ENCODE measurements around the gene SLC2A9.

SLC2A9 gene

DNA sequence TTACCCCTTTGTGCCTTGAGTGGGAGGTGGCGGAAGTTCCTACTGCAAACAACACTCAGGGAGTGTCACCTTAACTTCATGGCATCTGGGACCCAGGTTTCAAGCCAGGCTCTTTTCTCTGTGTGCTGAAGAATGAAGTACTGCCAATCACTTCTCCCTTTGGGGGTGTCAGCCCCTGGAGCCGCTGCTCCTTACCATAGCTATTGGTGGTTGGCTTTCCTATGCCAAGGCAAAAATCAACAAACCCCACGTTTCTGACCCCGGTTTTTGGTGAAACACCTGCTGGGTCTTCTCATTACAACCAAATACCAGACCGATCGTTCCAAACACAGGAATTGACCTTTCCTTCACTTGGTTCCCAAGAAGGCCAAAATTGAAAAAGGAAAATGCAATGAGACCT is 19.7 kb upstream of the SLC2A9 start:
- DNase-seq = peak; percentile 5

DNA sequence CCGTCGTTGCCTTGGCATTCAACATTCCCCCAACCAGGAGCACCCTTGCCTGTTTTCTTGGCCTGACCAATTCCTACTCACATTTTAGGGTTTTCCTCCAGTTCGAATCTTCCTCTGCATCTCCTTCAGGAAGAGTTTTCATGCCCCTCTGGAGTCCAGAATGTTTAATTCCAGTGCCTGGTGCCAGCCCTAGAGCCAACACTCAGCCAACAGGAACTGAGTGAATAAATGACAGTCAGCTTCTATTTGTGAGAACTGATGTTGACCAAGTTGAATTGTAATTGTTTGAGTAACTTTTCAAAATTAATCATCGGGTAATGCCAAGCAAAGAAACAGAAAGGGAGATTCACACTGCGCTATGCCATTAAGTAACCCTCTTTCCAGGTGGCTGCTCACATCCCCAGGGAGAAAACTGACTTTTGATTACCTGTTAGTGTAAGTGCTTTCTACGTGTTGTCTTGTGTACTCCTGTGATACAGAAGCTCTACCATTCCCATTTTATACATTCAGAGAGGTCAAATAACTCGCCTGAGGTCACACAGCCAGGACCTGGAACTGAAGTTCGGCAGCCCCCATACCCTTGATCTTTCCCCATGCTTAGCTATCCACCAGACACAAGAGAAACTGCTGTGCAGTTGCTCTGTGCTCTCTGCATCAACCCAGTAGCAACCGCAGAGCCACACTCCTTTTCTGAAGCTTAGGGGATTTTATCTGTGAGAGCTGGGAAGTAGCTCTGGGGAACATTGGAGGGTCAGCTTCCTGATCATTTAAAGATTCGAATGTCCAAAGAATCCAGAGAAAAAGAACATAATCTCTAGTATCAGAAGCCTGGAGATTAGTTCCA is 19.0 kb upstream of the SLC2A9 start:
- peak; percentile 9 for DNase-seq

DNA sequence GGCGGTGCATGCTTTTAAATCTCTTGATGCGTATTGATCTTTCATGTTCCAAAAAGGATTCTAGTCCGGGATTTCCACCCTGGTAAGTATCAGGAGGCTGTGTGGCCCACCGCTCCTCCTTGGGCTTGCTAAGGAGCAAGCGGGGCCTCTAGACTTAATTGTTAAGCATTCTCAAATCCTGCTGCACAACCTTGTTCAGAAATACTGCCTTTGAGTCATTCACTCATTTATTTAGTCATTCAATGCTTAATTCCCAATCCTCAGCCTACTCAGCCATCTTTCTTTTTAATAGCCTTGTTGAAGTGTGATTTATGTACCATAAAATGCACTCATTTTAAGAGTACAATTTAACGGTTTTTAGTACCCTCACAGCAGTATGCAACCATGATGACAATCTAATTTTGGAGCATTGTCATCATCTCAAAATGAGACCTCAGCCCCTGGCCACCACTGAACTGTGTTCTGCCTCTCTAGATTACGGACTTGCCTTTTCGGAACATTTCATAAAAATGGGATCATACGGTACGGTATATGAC is 15.6 kb upstream of the SLC2A9 start:
- DNase-seq = no peak

DNA sequence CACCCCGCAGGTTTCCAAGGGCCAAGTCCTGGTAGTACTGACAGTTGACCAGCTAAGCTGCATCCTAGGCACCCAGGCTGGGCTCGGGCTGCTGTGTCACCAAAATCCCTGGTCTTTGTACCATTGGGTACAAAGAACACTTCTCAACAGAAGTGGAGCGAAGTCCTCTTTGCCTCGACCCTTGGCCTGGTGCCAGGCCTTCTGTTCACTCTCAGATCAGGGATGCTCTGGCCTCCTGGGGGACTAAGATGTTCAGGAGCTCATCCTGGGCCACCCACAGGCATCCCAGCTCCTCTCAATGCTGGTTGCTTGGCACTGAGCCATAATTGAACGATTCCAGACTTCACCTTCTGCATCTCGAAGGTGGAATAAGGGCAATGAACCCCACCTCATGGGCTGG is 13.8 kb upstream of the SLC2A9 start:
- DNase-seq = no peak

DNA sequence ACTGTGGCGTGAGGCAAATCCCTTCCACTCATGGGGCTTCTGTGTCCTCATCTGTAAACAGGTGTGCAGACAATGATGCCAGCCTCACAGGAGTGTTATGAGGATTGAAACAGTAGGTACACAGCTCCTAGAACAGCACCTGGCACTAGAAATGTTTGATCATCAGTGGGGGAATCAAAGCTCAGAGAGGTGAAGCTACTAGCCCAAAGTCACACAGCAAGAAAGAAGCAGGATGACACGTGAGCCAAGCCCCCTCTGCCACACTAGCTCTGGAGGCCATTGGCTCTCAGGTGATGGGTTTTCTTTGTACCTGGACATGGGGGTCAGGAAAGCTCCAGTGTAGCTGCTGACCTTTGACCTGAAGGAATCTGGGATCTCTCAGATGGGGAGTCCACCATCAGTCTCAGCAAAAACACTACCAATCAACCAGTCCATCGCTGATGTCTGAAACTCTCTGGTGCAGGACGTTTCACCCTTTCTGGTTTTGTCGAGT is 13.4 kb upstream of the SLC2A9 start:
- DNase-seq = no peak

DNA sequence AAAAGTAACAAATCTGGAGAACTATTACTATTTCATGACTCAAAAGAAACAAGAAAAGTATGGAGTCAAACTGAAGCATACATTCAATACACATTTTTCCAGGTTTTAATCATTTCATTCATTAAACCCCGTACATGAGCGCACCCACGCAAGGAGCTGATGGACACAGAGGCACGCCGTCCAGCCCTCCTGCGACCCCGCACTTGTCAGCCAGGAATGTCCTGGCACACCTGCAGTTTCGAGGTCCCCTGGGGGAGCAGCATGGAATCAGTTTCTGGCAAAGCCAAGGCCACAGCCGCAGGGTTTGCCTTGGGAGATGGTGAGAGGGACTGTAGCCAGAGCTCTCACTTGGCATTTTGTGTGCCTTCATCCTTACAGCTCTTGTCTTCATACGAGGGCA is 12.8 kb upstream of the SLC2A9 start:
- no peak for DNase-seq

DNA sequence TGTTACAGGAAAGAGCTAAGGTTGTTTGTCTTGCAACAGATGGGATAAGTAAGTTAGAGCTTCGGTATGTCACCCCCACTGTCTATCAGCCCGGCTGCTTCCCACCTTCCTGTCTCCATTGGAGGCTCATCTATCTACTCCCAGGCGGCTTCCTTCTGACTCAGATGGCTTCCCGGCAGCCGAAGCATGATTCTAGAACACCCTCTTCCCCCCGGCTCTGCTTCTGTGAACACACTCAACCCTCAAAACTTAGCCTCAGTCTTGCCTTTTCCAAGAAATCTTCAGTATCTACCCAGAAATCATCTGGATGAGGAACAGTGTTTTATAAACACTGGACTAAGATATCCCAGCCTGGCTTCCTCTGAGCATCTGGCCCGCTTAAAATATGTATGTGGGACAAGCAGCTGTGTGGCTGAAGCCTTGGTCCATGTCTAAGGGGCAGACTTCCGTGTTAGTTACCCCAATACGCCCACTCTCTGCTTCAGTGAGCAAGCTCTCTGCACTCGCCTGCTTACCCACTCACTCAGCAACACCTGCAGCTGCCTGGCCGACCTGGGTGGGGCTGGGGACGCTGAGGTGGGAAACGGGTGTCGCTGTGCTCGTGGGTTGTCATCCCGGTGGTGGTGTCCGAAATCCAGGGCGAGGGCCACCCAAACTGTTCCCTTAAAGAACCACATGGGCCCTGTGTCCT is 12.0 kb upstream of the SLC2A9 start:
- DNase-seq = no peak

DNA sequence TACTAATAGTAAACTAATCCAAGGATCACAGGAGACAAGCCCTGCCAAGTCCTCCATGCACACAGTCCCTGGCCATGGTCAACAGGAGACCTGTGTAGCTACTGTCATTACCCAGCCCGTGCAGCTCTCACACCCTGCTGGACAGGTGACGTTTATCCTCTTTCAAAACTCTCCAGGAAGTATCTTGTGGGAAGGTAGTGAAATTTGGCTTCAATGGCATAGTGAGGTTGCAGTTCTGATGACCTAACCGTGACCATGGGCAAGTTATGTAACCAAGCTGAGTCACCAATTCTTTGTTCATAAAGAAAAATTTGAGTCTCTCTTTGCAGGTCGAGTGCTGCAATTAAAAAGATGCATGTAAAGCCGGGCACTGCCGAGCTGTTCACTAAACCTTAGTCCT is 11.3 kb upstream of the SLC2A9 start:
- no peak for DNase-seq

DNA sequence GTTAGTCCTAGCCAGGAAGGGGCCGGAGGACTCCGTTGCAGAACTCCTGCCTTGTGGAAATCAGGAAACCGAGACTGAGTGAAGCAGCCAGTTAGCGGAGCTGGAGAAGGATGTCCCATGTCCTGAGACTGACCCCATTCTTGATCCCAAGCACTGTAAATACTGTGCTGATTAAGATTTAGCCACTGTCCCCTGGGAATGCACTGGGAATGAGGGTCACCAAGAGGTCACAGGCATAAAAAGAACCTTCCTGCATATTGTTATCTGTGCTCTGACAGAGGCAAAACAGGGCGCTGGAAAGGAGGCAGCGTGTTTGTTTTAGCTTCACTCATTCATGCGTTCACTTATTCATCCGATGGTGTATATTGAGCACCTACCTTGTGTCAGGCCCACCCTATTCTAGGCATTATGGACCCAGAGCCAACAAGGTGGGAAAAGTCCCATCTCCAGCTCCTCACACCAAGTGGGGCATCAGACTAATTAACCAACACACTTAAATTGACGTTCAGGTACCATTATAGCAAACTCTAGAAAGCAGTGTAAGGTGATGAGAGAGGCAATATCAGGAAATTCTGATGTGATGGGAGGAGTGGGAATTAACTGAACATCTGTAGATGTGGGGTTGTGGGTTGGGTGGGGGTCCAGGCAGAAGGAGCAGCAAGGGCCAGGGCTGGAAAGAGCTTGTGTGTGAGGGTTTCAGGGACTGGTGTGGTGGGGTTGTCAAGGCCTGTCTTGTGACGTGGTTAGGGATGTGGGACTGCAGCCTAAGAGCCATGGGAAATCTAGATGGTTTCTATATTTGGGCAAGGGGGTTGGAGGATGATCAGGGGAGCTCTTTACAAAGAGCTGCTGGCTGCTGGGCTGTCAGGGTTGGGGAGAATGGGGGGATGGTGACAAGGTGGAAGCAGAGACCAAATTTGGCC is 10.6 kb upstream of the SLC2A9 start:
- DNase-seq = no peak

DNA sequence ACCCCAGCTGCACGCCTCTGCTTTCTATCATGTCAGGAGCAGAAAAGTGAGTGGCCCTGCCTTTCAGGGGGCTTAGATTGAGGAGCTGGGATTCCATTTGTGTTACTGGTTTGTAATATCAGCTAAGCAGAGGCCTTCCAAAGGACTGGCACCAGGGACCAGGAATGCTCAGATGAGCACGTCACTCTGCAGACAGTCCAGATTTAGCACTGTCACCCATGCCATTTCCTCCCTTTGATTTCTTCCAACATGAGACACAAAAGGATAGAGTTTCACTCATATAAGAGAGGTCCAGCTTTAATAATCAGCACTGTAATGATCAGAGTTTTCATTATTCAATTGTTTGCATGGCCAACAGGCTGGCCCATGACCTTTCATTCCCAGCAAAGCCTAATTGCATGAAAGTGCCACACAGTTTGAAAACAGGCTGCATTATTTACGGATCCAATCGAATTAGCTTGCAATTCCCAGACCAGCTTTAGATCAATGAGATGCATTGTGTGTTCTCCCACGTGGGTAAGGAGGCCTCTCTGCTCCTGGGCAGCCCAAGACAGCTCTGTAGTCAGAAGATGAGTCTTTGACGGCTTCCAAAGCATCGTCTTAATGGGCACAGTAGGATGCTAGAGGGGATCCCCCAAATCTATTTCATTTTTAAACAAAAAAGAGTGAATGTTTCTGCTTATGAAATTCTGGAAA is 9.8 kb upstream of the SLC2A9 start:
- no peak for DNase-seq

DNA sequence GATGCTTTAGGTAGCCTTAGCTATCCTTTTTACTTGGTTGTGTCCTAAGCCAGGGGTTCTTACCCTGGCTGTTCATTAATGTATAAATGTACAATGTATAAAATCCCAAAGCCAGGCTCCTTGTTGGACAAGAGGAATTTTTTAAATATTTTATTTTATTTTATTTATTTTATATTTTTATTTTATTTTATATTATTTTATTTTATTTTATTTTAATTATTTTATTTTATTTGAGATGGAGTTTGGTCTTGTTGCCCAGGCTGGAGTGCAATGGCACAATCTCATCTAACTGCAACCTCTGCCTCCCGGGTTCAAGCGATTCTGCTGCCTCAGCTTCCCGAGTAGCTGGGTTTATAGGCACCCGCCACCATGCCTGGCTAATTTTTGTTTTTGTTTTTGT is 8.1 kb upstream of the SLC2A9 start:
- no peak for DNase-seq

DNA sequence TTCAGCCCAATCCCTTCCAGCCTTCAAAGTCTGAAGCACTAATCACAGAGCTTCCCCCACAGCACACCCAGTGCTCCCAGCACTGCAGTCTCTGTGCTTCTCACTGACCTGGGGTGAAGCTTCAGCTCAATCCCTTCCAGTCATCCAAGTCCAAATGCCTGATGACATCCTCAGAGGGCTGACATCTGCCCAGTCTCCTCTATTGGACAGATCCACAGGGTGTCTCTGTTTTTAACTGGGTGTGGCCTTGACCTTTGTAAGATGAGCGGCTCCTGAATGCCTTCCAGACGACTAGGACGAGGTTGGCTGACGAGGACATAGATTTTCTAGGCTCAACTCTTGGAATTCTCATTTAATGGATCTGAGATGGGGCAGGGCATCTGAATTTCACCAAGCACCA is 7.6 kb upstream of the SLC2A9 start:
- DNase-seq = no peak

DNA sequence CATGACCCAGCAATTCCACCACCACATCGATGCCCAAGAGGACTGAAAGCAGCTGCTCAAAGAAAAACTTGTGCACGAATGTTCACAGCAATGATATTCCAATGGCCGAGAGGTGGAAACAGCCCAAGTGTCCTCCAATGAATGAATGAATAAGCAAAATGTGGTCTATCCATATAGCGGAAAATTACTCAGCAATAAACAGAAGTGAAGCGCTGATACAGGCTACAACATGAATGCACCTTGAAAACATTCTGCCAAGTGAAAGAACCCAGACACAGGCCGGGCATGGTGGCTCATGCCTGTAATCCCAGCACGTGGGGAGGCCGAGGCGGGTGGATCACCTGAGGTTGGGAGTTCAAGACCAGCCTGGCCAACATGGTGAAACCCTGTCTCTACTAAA is 5.2 kb upstream of the SLC2A9 start:
- DNase-seq = no peak

DNA sequence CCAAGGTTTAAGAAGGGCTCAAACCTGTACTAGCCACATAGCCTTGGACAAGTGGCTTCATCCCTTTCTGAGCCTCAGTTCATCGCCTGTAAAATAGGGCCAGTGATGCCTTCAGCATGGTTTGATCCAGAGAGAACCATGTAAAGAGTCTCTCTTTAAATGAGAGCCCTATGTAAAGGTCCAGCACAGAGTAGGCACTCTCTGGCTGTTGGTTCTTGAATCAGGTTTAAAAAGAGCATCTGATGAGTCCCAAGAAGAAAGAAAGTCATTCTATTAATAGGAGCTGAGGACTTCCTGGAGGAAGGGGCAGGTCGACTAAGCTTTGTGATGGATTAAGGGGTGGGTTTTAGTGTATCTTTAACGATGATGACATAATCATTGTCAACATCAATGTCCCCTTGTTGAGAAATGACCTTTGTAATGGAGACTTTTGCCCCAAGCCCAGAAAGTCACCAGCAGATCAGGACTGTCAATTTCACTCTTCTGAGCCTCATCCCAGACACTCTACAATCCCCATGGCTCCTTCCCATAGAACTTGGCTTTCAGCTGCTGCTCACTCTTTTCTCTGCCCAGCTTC is 4.0 kb upstream of the SLC2A9 start:
- no peak for DNase-seq

DNA sequence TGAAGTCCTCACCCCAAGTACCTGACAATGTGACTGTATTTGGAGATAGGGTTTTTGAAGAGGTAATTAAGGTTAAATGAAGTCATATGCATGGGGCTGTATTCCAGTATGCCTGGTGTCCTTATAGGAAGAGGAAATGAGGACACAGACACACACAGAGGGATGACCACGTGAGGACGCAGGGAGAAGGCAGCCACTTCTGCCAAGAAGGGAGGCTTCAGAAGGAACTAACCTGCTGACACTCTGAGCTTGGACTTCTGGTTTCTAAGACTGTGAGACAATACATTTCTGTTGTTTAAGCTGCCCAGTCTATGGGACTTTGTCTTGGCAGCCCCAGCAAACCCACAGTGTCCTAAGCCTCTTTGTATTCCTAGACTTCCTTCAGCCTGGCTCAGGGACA is 3.0 kb upstream of the SLC2A9 start:
- no peak for DNase-seq

DNA sequence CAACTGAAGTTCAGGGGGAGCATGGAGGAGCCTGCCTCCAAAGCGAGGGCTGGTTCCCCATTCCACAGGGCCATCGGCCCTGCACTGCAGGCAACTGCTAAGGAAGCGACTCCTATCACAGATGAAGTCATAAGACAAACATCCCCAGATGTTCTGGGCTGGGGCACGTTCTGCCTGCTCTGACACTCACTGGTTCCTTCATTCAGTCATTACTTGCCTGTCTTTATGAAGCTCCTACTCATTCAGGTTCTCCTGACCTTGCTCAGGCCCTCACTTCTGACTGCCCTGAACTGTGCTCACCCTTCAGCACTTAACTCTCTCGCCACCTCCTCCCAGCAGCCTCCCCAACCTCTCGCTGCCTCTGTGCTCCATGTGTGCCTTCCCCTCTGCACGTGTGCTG is 2.5 kb upstream of the SLC2A9 start:
- DNase-seq = no peak

DNA sequence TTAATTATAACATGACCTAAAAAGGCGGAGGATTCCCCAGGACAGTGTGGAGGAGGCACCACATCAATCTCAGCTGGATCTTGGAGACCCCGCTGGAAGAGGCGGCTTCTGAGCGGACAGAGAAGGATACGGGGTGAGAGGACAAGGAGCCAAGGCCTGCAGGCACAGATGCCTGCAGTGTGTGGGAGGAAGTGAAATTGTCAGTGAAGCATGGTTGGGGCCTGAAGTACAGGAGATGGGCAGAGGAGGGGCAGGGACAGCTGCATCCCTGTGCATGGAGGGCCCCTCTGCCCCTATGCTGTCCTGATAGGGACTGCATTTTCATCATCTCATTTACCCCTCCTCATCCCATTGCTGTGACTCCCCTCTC is 1.7 kb upstream of the SLC2A9 start:
- no peak for DNase-seq

DNA sequence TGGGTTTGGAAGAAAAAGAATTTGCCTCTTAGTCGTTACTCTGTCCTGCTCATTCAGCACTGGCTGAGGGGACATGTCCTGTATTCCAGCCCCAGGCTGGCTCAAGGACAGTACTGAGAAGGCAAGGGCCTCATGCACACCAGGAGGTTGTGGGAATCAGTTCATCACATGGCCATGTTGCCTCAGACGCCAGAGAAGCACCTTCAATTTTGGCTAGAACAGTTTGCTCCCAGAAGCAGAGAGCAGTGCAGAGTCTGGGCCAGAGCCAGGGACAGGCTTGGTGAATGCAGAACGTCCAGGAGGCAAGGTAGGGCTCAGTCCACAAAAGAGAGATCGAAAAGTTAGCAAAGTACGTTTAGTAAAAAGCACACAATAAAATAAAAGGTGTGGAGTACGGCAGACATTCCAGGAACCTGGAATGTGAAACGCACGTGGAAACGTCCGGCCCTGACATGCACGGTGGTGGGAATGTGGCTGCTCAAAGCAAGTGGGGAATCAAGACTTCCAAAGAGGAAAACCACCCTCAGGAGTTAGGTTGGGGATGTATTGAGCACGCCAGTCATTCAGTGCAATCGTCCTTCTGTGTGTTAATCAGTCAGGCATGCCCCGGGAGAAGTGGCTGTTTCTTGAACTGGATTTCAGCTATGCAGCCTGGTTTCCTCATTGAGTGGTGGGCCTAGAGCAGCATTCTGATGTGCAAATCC is 1.2 kb upstream of the SLC2A9 start:
- DNase-seq = no peak

DNA sequence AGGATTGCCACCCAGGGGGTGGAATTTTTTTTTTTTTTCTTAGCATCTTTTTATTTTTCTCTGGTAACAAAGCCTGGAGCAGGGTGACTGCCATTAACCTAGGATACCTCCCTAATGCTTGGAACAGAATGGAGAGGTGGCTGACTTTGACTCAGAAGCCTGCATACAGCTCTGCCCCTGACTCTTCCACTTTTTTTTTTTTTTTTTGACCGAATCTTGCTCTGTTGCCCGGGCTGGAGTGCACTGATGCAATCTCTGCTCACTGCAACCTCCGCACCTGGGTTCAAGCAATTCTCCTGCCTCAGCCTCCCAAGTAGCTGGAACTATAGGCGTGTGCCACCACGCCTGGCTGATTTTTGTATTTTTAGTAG is 341 bp upstream of the SLC2A9 start:
- DNase-seq = no peak

DNA sequence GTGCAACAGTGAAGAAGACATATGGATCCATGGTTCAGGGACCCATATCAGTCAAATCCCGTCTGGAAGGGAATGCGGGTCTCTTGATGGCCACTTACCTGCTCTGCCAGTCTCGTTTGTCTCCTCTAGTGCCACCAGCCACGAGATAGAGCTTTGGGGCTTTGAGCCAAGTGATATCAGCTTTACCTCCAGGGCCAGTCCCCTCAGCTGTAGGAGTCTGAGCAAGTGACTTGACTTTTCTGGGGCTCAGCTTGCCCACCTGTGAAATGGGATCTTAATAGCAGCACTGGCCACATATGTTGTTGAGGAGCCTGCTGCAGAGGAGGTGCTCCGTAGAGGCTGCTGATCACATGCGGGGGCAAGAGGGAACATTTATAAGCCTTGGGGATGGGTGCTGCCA is 1.2 kb downstream of the SLC2A9 start:
- no peak for DNase-seq

DNA sequence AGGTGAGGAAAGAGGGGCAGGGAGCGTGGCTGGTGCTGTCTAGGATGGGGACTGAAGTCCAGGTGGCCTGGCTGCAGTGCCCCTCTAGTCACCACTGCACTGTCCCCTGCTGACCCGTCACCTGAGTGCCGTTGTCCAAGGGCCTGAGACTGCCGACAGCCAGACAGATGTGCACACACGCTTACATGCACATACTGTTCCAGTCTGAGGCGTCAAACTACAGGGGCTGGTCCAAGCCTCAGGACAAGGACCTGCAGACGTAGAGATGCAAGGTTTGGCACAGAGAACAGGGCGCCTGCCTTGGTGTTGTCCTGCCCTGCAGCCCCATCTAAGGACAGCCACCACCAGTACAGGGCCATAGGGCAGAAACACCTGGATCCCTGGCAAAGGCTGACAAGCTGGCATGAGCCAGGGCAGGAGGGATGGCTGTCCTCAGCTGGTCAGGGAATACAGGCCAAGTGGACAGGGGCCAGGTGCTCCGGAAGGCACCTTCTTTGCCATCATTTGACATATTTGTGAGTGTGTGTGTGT is 1.7 kb downstream of the SLC2A9 start:
- no peak for DNase-seq

Data from activated CD8-positive, alpha-beta memory T cell treated with anti-CD3 and anti-CD28 coated beads for 24 hours (primary cell).